Measurements from ENCODE around the gene PRPF38B.
A peak's percentile ranks its signal among the peaks of the same experiment; 100 is the strongest.
"Not testable (repeated sequence)": the region's sequence is repeated elsewhere in the genome, so short reads cannot be mapped to it uniquely, and the experiment has no call there.

PRPF38B gene

DNA sequence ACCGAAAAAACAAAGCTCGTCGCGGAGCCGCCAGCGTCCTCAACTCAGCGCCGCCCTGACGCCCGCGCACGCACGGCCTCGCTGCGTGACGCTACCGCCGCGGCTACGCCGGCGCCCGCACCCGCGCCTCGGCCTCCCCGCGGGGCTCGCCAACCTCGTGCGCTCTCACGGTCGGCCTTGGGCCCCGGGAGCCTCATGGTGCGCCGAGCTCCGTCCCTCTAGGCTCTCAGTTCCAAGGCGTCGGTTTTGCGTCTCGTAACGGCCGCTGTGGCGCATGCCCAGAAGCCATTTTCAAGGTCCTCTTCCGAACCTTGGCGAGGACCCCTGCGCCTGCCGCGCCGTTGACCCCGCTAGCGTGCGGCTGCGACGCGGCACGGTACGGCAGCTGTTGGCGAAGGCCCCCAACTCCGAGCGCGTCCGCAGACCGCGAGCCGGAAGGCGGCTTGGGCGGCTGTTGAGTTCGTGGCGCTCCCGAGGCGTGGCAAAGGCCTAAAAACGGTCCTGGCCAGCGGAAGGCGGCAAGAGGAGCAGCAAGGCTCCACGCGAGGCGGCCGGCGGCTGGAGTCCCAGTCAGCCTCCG, 31.0 kb upstream of the PRPF38B start, which contains the start of gene HENMT1:
TSS of gene HENMT1 (minus strand) at position 64 of the 580 bp plus-strand sequence. CDS start 1,209 bp downstream, outside the sequence.
- peaks cover 0 to 5% of the 10 kb centered on the region in 2 donors for H3K4me1 ChIP-seq (ENCODE audit: control insufficient read depth in 1 of 2, insufficient read depth in 2 of 2, low read length in 2 of 2)
- no peaks in the 10 kb centered on the region for H3K9me3 ChIP-seq (ENCODE audit: control insufficient read depth in 1 of 2, low read length in 2 of 2)
- H3K4me3 ChIP-seq (ENCODE audit: low read depth in 1 of 2, low read length in 2 of 2): peak within 1 kb of the TSS; percentile 72 to 88
- no peaks in the 10 kb centered on the region for H3K27me3 ChIP-seq (ENCODE audit: control insufficient read depth in 1 of 2, insufficient read depth in 2 of 2, low read length in 2 of 2)
- no peaks in the 10 kb centered on the region for H3K36me3 ChIP-seq (ENCODE audit: control insufficient read depth in 1 of 2, insufficient read depth in 2 of 2, low read length in 2 of 2)
- peak within 1 kb of the TSS; percentile 82 to 91 for H3K9ac ChIP-seq (ENCODE audit: low read depth in 1 of 2, low read length in 2 of 2)
- peak within 1 kb of the TSS; percentile 95 for H3K27ac ChIP-seq (ENCODE audit: low read depth, low read length)

- no peaks in the 10 kb centered on the region for H3K27me3 ChIP-seq (ENCODE audit: control insufficient read depth in 1 of 2, insufficient read depth in 2 of 2, low read length in 2 of 2)
- H3K36me3 ChIP-seq (ENCODE audit: control insufficient read depth in 1 of 2, insufficient read depth in 2 of 2, low read length in 2 of 2): no peaks in the 10 kb centered on the region
- no peak overlapping the region for H3K27ac ChIP-seq (ENCODE audit: low read depth, low read length)
- no peak overlapping the region for H3K4me3 ChIP-seq (ENCODE audit: low read depth in 1 of 2, low read length in 2 of 2)
- peaks cover 0 to 5% of the 10 kb centered on the region in 2 donors for H3K4me1 ChIP-seq (ENCODE audit: control insufficient read depth in 1 of 2, insufficient read depth in 2 of 2, low read length in 2 of 2)
- no peaks in the 10 kb centered on the region for H3K9me3 ChIP-seq (ENCODE audit: control insufficient read depth in 1 of 2, low read length in 2 of 2)
- no peak overlapping the region for H3K9ac ChIP-seq (ENCODE audit: low read depth in 1 of 2, low read length in 2 of 2)
Measured at GRCh38 chr1:108663074-108663473, 29.0 kb upstream of the PRPF38B start.

- Histone ChIP-seq H3K9ac (ENCODE audit: low read depth in 1 of 2, low read length in 2 of 2) (no peak overlapping the region), H3K9me3 (ENCODE audit: control insufficient read depth in 1 of 2, low read length in 2 of 2) (no peaks in the 10 kb centered on the region), H3K27me3 (ENCODE audit: control insufficient read depth in 1 of 2, insufficient read depth in 2 of 2, low read length in 2 of 2) (no peaks in the 10 kb centered on the region), H3K27ac (ENCODE audit: low read depth, low read length) (no peak overlapping the region), H3K4me1 (ENCODE audit: control insufficient read depth in 1 of 2, insufficient read depth in 2 of 2, low read length in 2 of 2) (peaks cover 0 to 5% of the 10 kb centered on the region in 2 donors), H3K4me3 (ENCODE audit: low read depth in 1 of 2, low read length in 2 of 2) (no peak overlapping the region), H3K36me3 (ENCODE audit: control insufficient read depth in 1 of 2, insufficient read depth in 2 of 2, low read length in 2 of 2) (no peaks in the 10 kb centered on the region)
Measured at GRCh38 chr1:108664481-108664880, 27.6 kb upstream of the PRPF38B start.

DNA sequence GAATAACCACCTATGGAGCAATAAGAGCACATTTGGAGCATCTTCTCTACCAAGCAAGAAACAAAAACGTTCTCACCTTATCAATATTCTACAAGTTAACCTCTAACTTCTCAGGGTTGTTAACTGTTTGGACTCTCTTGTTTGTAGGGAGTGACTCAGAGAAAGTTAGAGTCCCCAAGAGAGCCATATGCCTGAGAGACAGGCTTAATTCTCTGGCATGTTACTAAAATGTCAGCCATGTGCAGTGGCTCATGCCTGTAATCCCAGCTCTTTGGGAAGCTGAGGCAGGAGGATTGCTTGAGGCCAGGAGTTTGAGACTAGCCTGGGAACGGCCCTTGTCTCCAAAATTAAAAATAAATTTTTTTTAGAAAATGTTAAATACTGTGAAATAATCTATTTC, 27.0 kb upstream of the PRPF38B start:
- Histone ChIP-seq H3K27me3 (ENCODE audit: control insufficient read depth in 1 of 2, insufficient read depth in 2 of 2, low read length in 2 of 2) (no peaks in the 10 kb centered on the region), H3K9ac (ENCODE audit: low read depth in 1 of 2, low read length in 2 of 2) (no peak overlapping the region), H3K27ac (ENCODE audit: low read depth, low read length) (no peak overlapping the region), H3K36me3 (ENCODE audit: control insufficient read depth in 1 of 2, insufficient read depth in 2 of 2, low read length in 2 of 2) (no peaks in the 10 kb centered on the region), H3K4me1 (ENCODE audit: control insufficient read depth in 1 of 2, insufficient read depth in 2 of 2, low read length in 2 of 2) (peaks cover 0 to 5% of the 10 kb centered on the region in 2 donors), H3K4me3 (ENCODE audit: low read depth in 1 of 2, low read length in 2 of 2) (no peak overlapping the region), H3K9me3 (ENCODE audit: control insufficient read depth in 1 of 2, low read length in 2 of 2) (no peaks in the 10 kb centered on the region)

DNA sequence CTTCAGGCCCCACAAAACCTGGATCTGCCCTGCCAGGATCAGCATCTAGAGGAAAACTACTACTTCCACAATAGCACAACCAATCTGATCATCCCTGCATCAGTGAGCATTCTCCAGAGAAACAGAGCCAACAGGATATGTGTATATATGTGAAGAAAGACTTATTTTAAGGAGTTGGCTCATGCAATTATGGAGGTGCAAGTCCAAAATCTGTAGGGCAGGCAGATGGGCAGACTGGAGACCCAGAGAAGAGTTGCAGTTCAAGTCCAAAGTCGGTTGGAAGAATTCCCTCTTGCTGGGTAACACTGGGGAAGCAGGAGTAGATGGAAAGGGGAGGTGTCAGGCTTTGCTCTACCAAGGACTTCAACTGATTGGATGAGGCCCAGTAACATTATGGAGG, 26.3 kb upstream of the PRPF38B start:
- no peak overlapping the region for H3K4me3 ChIP-seq (ENCODE audit: low read depth in 1 of 2, low read length in 2 of 2)
- H3K27ac ChIP-seq (ENCODE audit: low read depth, low read length): no peak overlapping the region
- peaks cover 0 to 5% of the 10 kb centered on the region in 2 donors for H3K4me1 ChIP-seq (ENCODE audit: control insufficient read depth in 1 of 2, insufficient read depth in 2 of 2, low read length in 2 of 2)
- no peak overlapping the region for H3K9ac ChIP-seq (ENCODE audit: low read depth in 1 of 2, low read length in 2 of 2)
- no peaks in the 10 kb centered on the region for H3K27me3 ChIP-seq (ENCODE audit: control insufficient read depth in 1 of 2, insufficient read depth in 2 of 2, low read length in 2 of 2)
- no peaks in the 10 kb centered on the region for H3K9me3 ChIP-seq (ENCODE audit: control insufficient read depth in 1 of 2, low read length in 2 of 2)
- no peaks in the 10 kb centered on the region for H3K36me3 ChIP-seq (ENCODE audit: control insufficient read depth in 1 of 2, insufficient read depth in 2 of 2, low read length in 2 of 2)

DNA sequence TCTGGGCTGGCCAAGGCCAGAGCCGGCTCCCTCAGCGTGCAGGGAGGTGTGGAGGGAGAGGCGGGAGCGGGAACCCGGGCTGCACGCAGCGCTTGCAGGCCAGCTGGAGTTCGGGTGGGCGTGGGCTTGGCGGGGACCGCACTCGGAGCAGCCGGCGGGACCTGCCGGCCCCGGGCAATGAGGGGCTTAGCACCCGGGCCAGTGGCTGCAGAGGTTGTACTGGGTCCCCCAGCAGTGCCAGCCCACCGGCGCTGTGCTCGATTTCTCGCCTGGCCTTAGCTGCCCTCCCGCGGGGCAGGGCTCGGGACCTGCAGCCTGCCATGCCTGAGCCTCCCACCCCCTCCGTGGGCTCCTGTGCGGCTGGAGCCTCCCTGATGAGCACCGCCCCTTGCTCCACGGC, 24.7 kb upstream of the PRPF38B start:
- H3K27ac ChIP-seq (ENCODE audit: low read depth, low read length); H3K9me3 ChIP-seq (ENCODE audit: control insufficient read depth in 1 of 2, low read length in 2 of 2); H3K4me1 ChIP-seq (ENCODE audit: control insufficient read depth in 1 of 2, insufficient read depth in 2 of 2, low read length in 2 of 2); H3K9ac ChIP-seq (ENCODE audit: low read depth in 1 of 2, low read length in 2 of 2); H3K27me3 ChIP-seq (ENCODE audit: control insufficient read depth in 1 of 2, insufficient read depth in 2 of 2, low read length in 2 of 2); H3K4me3 ChIP-seq (ENCODE audit: low read depth in 1 of 2, low read length in 2 of 2); H3K36me3 ChIP-seq (ENCODE audit: control insufficient read depth in 1 of 2, insufficient read depth in 2 of 2, low read length in 2 of 2): not testable (repeated sequence)

DNA sequence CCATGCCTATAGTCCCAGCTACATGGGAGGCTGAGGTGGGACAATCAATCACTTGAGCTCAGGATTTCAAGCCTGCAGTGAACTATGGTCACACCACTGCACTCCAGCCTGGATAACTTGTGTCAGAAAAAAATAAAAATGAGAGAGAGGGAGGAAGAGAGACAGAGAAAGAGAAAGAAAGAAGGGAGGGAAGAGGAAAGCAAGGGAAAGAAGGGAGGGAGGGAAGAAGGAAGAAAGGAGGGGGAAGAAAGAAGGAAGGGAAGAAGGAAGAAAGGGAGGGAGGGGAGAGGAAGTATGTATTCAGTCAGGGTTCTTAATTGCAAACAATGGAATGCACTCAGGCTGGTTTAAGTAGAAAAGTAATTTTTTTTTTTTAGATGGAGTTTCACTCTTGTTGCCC, 23.3 kb upstream of the PRPF38B start:
- Histone ChIP-seq H3K4me3 (ENCODE audit: low read depth in 1 of 2, low read length in 2 of 2) (no peak overlapping the region), H3K36me3 (ENCODE audit: control insufficient read depth in 1 of 2, insufficient read depth in 2 of 2, low read length in 2 of 2) (no peaks in the 10 kb centered on the region), H3K4me1 (ENCODE audit: control insufficient read depth in 1 of 2, insufficient read depth in 2 of 2, low read length in 2 of 2) (no peaks in the 10 kb centered on the region), H3K27ac (ENCODE audit: low read depth, low read length) (no peak overlapping the region), H3K27me3 (ENCODE audit: control insufficient read depth in 1 of 2, insufficient read depth in 2 of 2, low read length in 2 of 2) (no peaks in the 10 kb centered on the region), H3K9ac (ENCODE audit: low read depth in 1 of 2, low read length in 2 of 2) (no peak overlapping the region), H3K9me3 (ENCODE audit: control insufficient read depth in 1 of 2, low read length in 2 of 2) (no peaks in the 10 kb centered on the region)

- Histone ChIP-seq H3K36me3 (ENCODE audit: control insufficient read depth in 1 of 2, insufficient read depth in 2 of 2, low read length in 2 of 2) (no peaks in the 10 kb centered on the region), H3K27me3 (ENCODE audit: control insufficient read depth in 1 of 2, insufficient read depth in 2 of 2, low read length in 2 of 2) (no peaks in the 10 kb centered on the region), H3K9me3 (ENCODE audit: control insufficient read depth in 1 of 2, low read length in 2 of 2) (no peaks in the 10 kb centered on the region), H3K27ac (ENCODE audit: low read depth, low read length) (no peak overlapping the region), H3K4me1 (ENCODE audit: control insufficient read depth in 1 of 2, insufficient read depth in 2 of 2, low read length in 2 of 2) (no peaks in the 10 kb centered on the region), H3K4me3 (ENCODE audit: low read depth in 1 of 2, low read length in 2 of 2) (no peak overlapping the region), H3K9ac (ENCODE audit: low read depth in 1 of 2, low read length in 2 of 2) (no peak overlapping the region)
Measured at GRCh38 chr1:108669679-108670078, 22.4 kb upstream of the PRPF38B start.

- Histone ChIP-seq H3K9ac (ENCODE audit: low read depth in 1 of 2, low read length in 2 of 2) (no peak overlapping the region), H3K9me3 (ENCODE audit: control insufficient read depth in 1 of 2, low read length in 2 of 2) (no peaks in the 10 kb centered on the region), H3K27ac (ENCODE audit: low read depth, low read length) (no peak overlapping the region), H3K4me3 (ENCODE audit: low read depth in 1 of 2, low read length in 2 of 2) (no peak overlapping the region), H3K36me3 (ENCODE audit: control insufficient read depth in 1 of 2, insufficient read depth in 2 of 2, low read length in 2 of 2) (no peaks in the 10 kb centered on the region), H3K4me1 (ENCODE audit: control insufficient read depth in 1 of 2, insufficient read depth in 2 of 2, low read length in 2 of 2) (no peaks in the 10 kb centered on the region), H3K27me3 (ENCODE audit: control insufficient read depth in 1 of 2, insufficient read depth in 2 of 2, low read length in 2 of 2) (no peaks in the 10 kb centered on the region)
Measured at GRCh38 chr1:108670131-108670773, 21.9 kb upstream of the PRPF38B start.

GRCh38 chr1:108671143-108671542, 21.0 kb upstream of the PRPF38B start:
- no peak overlapping the region for H3K27ac ChIP-seq (ENCODE audit: low read depth, low read length)
- no peak overlapping the region for H3K4me3 ChIP-seq (ENCODE audit: low read depth in 1 of 2, low read length in 2 of 2)
- H3K36me3 ChIP-seq (ENCODE audit: control insufficient read depth in 1 of 2, insufficient read depth in 2 of 2, low read length in 2 of 2): no peaks in the 10 kb centered on the region
- H3K9ac ChIP-seq (ENCODE audit: low read depth in 1 of 2, low read length in 2 of 2): no peak overlapping the region
- H3K9me3 ChIP-seq (ENCODE audit: control insufficient read depth in 1 of 2, low read length in 2 of 2): no peaks in the 10 kb centered on the region
- no peaks in the 10 kb centered on the region for H3K4me1 ChIP-seq (ENCODE audit: control insufficient read depth in 1 of 2, insufficient read depth in 2 of 2, low read length in 2 of 2)
- no peaks in the 10 kb centered on the region for H3K27me3 ChIP-seq (ENCODE audit: control insufficient read depth in 1 of 2, insufficient read depth in 2 of 2, low read length in 2 of 2)

Data from duodenal mucosa (tissue), 2 donors.